Neural cell (in vitro differentiated cells): ENCODE results near the gene RTN4RL1.

ENCODE experiments used
- CTCF ChIP-seq: fragments of 450-650 bp; IDR thresholded peaks from 2 replicates; pipeline ENCODE4 v1.5.1; 2014; ENCODE audit warnings: antibody characterized with exemption, mild to moderate bottlenecking, moderate library complexity; ENCODE audit not compliant: poor library complexity, severe bottlenecking
- MXI1 ChIP-seq: fragments of 450-650 bp; conservative IDR thresholded peaks from 2 replicates; pipeline ENCODE4 v1.6.1; 2014; ENCODE audit warnings: antibody characterized with exemption, mild to moderate bottlenecking; ENCODE audit not compliant: poor library complexity, severe bottlenecking

GRCh38 chr17:2043785-2044184, 18.7 kb upstream of the RTN4RL1 start:
- no peak for TF ChIP-seq MXI1
- TF ChIP-seq CTCF, result no peak
